Astrocyte (in vitro differentiated cells and primary cell): ENCODE results near the gene HOXA5.

ENCODE experiments used
- CTCF ChIP-seq: IDR thresholded peaks from 2 replicates; pipeline ENCODE4 v1.5.1; 2011; ENCODE audit warnings: low read depth, mild to moderate bottlenecking, inconsistent platforms, low read length, moderate library complexity; ENCODE audit not compliant: insufficient read depth
- EZH2 ChIP-seq: IDR thresholded peaks from 2 replicates; pipeline ENCODE4 v1.6.1; 2012; ENCODE audit warnings: mild to moderate bottlenecking, low read length, inconsistent platforms; ENCODE audit not compliant: insufficient read depth

GRCh38 chr7:27094304-27095049 is 49.0 kb downstream of the HOXA5 start:
- TF ChIP-seq CTCF (no peak), EZH2 (no peak)
